Caco-2 (cell line): ENCODE measurements around the gene KCTD2. TPM values are rescaled to one million over a fixed set of nuclear protein-coding genes. Genes with fewer than 3 reads are reported as not detected.
A peak's percentile ranks its signal among the peaks of the same experiment; 100 is the strongest.

ENCODE experiments used
- BruUV-seq: library from RNA; stranded (reverse); fragments of 400-500 nt; replicated peaks from 2 replicates; lab custom pipeline; 2021; lab: Mats Ljungman, UMichigan
- CTCF ChIA-PET: fragments of 300-600 bp; sonication (Branson Sonifier 250); formaldehyde crosslinking; loops from one replicate; lab custom pipeline; 2022; ENCODE audit warnings: antibody characterized with exemption; lab: Charles Lee
- POLR2A ChIA-PET: fragments of 300-600 bp; sonication (Branson Sonifier 250); formaldehyde crosslinking; loops from one replicate; lab custom pipeline; 2022; ENCODE audit warnings: antibody characterized with exemption; lab: Charles Lee
- DNase-seq, 2 experiments: peaks; one replicate each; pipeline versions ENCODE4 v3.0.0 to v3.0.0-alpha.2; 2020 to 2022
- H3K27me3 ChIP-seq: replicated peaks from 2 replicates; pipeline ENCODE4 v1.6.0; 2011; ENCODE audit warnings: low read length; ENCODE audit not compliant: control insufficient read depth, insufficient read depth
- H3K36me3 ChIP-seq: 2 replicates; pipeline ENCODE4 v1.5.1; 2011; ENCODE audit warnings: low read length; ENCODE audit not compliant: control insufficient read depth, insufficient read depth
- H3K4me1 ChIP-seq: fragments of 250-450 bp; sonication (Bioruptor Pico); 2 replicates; pipeline ENCODE4 v1.5.1; 2020; ENCODE audit warnings: mild to moderate bottlenecking
- H3K4me3 ChIP-seq: 2 replicates; pipeline ENCODE4 v1.5.1; 2011; ENCODE audit warnings: low read depth, mild to moderate bottlenecking, control low read depth, low read length
- H3K9me3 ChIP-seq: fragments of 250-450 bp; sonication (Bioruptor Pico); 2 replicates; pipeline ENCODE4 v1.5.1; 2020; ENCODE audit warnings: mild to moderate bottlenecking, moderate library complexity
- H3K27ac Mint-ChIP-seq: one replicate; pipeline ENCODE4 v1.8.0; 2022; ENCODE audit warnings: mixed read lengths; ENCODE audit not compliant: unreplicated experiment
- H3K27me3 Mint-ChIP-seq: one replicate; pipeline ENCODE4 v1.8.0; 2022; ENCODE audit warnings: mixed read lengths; ENCODE audit not compliant: insufficient read depth, unreplicated experiment
- H3K36me3 Mint-ChIP-seq: one replicate; pipeline ENCODE4 v1.8.0; 2022; ENCODE audit warnings: mild to moderate bottlenecking, mixed read lengths; ENCODE audit not compliant: insufficient read depth, unreplicated experiment
- H3K4me1 Mint-ChIP-seq: one replicate; pipeline ENCODE4 v1.8.0; 2022; ENCODE audit warnings: low read depth, mixed read lengths; ENCODE audit not compliant: unreplicated experiment
- H3K4me3 Mint-ChIP-seq: one replicate; pipeline ENCODE4 v1.8.0; 2022; ENCODE audit warnings: mild to moderate bottlenecking, moderate library complexity, mixed read lengths; ENCODE audit not compliant: unreplicated experiment
- H3K9me3 Mint-ChIP-seq: one replicate; pipeline ENCODE4 v1.8.0; 2022; ENCODE audit warnings: mixed read lengths; ENCODE audit not compliant: unreplicated experiment
- CTCF ChIP-seq, 2 experiments: fragments of 200-600 bp in 1 of 2; IDR thresholded peaks; 1 replicate in 1 of 2; 2 replicates in 1 of 2; pipeline versions ENCODE4 v1.5.1 to v1.8.0; 2011 to 2022; ENCODE audit warnings: antibody characterized with exemption in 1 of 2, control low read depth in 1 of 2, inconsistent platforms in 1 of 2, low read depth in 1 of 2, low read length in 1 of 2, mild to moderate bottlenecking in 1 of 2, moderate library complexity in 1 of 2; ENCODE audit not compliant: insufficient read depth in 1 of 2, severe bottlenecking in 1 of 2, unreplicated experiment in 1 of 2
- intact Hi-C: fragments of 100-400 bp; cut with micrococcal nuclease; formaldehyde crosslinking; loops from one replicate; pipeline ENCODE4 v1.10.0; 2022; ENCODE audit not compliant: unreplicated experiment
- total RNA-seq: library from RNA; stranded (reverse); gene quantifications from 2 replicates; pipeline ENCODE4 v1.2.3, GENCODE V29; 2022

KCTD2 gene
- total RNA-seq, 1 experiment from 2014 or later, result 28.8 TPM

- H3K36me3 Mint-ChIP-seq, result peaks cover 51% of the 10 kb centered on the region
- Histone ChIP-seq H3K4me3 (no peak overlapping the region), H3K36me3 (peaks cover 3% of the 10 kb centered on the region), H3K27me3 (no peaks in the 10 kb centered on the region), H3K9me3 (no peaks in the 10 kb centered on the region), H3K4me1 (peaks cover 67% of the 10 kb centered on the region)
- H3K9me3 Mint-ChIP-seq, result no peaks in the 10 kb centered on the region
- H3K27me3 Mint-ChIP-seq, result no peaks in the 10 kb centered on the region
- intact Hi-C loops, result loop anchor here (2.0 kb wide), 2 partner anchors 15 kb away; partner anchors contain the start of gene ARMC7
- H3K4me1 Mint-ChIP-seq, result peaks cover 63% of the 10 kb centered on the region
- H3K27ac Mint-ChIP-seq, result peak overlapping the region; percentile 87
- CTCF ChIA-PET, result interaction anchor here (1.2 to 1.8 kb wide), 2 partner anchors 21 to 34 kb away, joined by 4 to 7 read pairs; no protein-coding TSS in a partner anchor
- TF ChIP-seq CTCF (IDR thresholded peaks at IDR 0.05; ENCODE audit: insufficient read depth in 1 of 2, low read depth in 1 of 2, low read length in 1 of 2, severe bottlenecking in 1 of 2, unreplicated experiment in 1 of 2), result no peak
- DNase-seq, result peak; percentile 85 to 87
- H3K4me3 Mint-ChIP-seq, result peak overlapping the region; percentile 34
- no TSS peak for BruUV-seq
- POLR2A ChIA-PET, result interaction anchor here (0.5 to 0.9 kb wide), 3 partner anchors 17 to 59 kb away, joined by 3 to 4 read pairs (median 3); no protein-coding TSS in a partner anchor
Observed at GRCh38 chr17:75093548-75094158, 46.6 kb downstream of the KCTD2 start.

- H3K36me3 Mint-ChIP-seq, result peaks cover 56% of the 10 kb centered on the region
- CTCF ChIA-PET, result interaction anchor here (0.5 to 1.8 kb wide), 4 partner anchors 11 to 252 kb away, joined by 3 to 7 read pairs (median 4); no protein-coding TSS in a partner anchor
- TF ChIP-seq CTCF (IDR thresholded peaks at IDR 0.05; ENCODE audit: insufficient read depth in 1 of 2, low read depth in 1 of 2, low read length in 1 of 2, severe bottlenecking in 1 of 2, unreplicated experiment in 1 of 2), result no peak
- H3K4me3 ChIP-seq, result no peak overlapping the region
- H3K4me1 ChIP-seq, result peaks cover 57% of the 10 kb centered on the region
- H3K36me3 ChIP-seq, result peaks cover 3% of the 10 kb centered on the region
- H3K27me3 Mint-ChIP-seq, result no peaks in the 10 kb centered on the region
- H3K27me3 ChIP-seq, result no peaks in the 10 kb centered on the region
- BruUV-seq, result no TSS peak
- POLR2A ChIA-PET, result interaction anchor here (1.7 kb wide), 1 partner anchor 18 kb away, joined by 9 read pairs; no protein-coding TSS in a partner anchor
- no peaks in the 10 kb centered on the region for H3K9me3 ChIP-seq
- peak overlapping the region; percentile 87 for H3K27ac Mint-ChIP-seq
- peaks cover 64% of the 10 kb centered on the region for H3K4me1 Mint-ChIP-seq
- DNase-seq, result no peak
- H3K4me3 Mint-ChIP-seq, result no peak overlapping the region
- no peaks in the 10 kb centered on the region for H3K9me3 Mint-ChIP-seq
- intact Hi-C loops, result no loop called here
Observed at GRCh38 chr17:75094871-75095399, 47.9 kb downstream of the KCTD2 start.

- H3K36me3 ChIP-seq, result peaks cover 3% of the 10 kb centered on the region
- H3K4me3 ChIP-seq, result no peak overlapping the region
- DNase-seq, result peak; percentile 80 to 92
- no peaks in the 10 kb centered on the region for H3K27me3 ChIP-seq
- H3K9me3 ChIP-seq, result no peaks in the 10 kb centered on the region
- H3K9me3 Mint-ChIP-seq, result no peaks in the 10 kb centered on the region
- ChIA-PET POLR2A (interaction anchor here (0.6 to 1.7 kb wide), 5 partner anchors 8 to 57 kb away, joined by 3 to 21 read pairs (median 3); partner anchors contain the start of genes ARMC7 and SLC16A5), CTCF (interaction anchor here (0.5 to 1.4 kb wide), 9 partner anchors 8 to 1214 kb away, joined by 3 to 10 read pairs (median 4); partner anchors contain the start of gene SLC16A5)
- H3K36me3 Mint-ChIP-seq, result peaks cover 64% of the 10 kb centered on the region
- peaks cover 52% of the 10 kb centered on the region for H3K4me1 Mint-ChIP-seq
- peak overlapping the region; percentile 36 for H3K4me3 Mint-ChIP-seq
- peak overlapping the region; percentile 95 for H3K27ac Mint-ChIP-seq
- BruUV-seq, result no TSS peak
- H3K27me3 Mint-ChIP-seq, result no peaks in the 10 kb centered on the region
- TF ChIP-seq CTCF (IDR thresholded peaks at IDR 0.05; ENCODE audit: insufficient read depth in 1 of 2, low read depth in 1 of 2, low read length in 1 of 2, severe bottlenecking in 1 of 2, unreplicated experiment in 1 of 2), result no peak
- H3K4me1 ChIP-seq, result peaks cover 50% of the 10 kb centered on the region
- intact Hi-C loops, result no loop called here
Observed at GRCh38 chr17:75096082-75096625, 49.1 kb downstream of the KCTD2 start.
